Mammary epithelial cell (primary cell): Measurements from ENCODE around the gene GPRC5B.

Experiments used
- CTCF ChIP-seq, 2 donors: IDR thresholded peaks in 1 of 2; conservative IDR thresholded peaks in 1 of 2; 2 replicates each; pipeline ENCODE4 v1.5.1; 2011 to 2012; ENCODE audit warnings: inconsistent platforms in 2 of 2, low read length in 2 of 2, mild to moderate bottlenecking in 2 of 2, control low read depth in 1 of 2, low read depth in 1 of 2; ENCODE audit not compliant: insufficient read depth in 1 of 2; ENCODE audit errors: extremely low read depth in 1 of 2
- EZH2 ChIP-seq: IDR thresholded peaks from 2 replicates; pipeline ENCODE4 v1.6.1; 2012; ENCODE audit warnings: low read length, inconsistent platforms, borderline replicate concordance

- no peak for TF ChIP-seq CTCF (conservative IDR thresholded peaks at IDR 0.05 in 1 of 2, IDR thresholded peaks at IDR 0.05 in 1 of 2; ENCODE audit: extremely low read depth in 1 of 2, insufficient read depth in 1 of 2, low read depth in 1 of 2, low read length in 2 of 2)
- TF ChIP-seq EZH2: no peak
Measured at GRCh38 chr16:19919142-19919541, 34.5 kb upstream of the GPRC5B start.
